ENCODE data around the gene PROZ.

- no peak for TF ChIP-seq CTCF (IDR thresholded peaks at IDR 0.05)
- no peak for TF ChIP-seq EP300 (IDR thresholded peaks at IDR 0.05)
Observed at GRCh38 chr13:113137691-113138298, 20.7 kb upstream of the PROZ start.

Measured in sigmoid colon (tissue), 4 donors.